ENCODE data around the gene MCC.

DNA sequence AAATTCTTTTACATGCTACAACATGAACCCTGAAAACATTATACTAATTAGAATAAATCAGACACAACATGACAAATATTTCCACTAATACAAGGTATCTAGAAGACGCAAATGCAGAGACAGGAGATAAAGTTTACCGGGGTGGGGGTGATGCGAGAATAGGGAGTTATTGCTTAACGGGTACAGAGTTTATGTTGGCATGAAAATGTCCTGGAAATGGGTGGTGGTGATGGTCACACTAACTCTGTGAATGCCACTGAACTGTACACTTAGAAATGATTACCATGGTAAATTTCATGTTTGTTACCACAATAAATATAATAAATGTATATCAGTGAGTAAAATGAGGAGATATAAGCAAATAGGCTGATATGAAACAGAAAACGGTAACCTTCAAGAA lies 378.9 kb downstream of the MCC start:
- TF ChIP-seq POLR2A (IDR thresholded peaks at IDR 0.05): no peak
- TF ChIP-seq, protein P1, sequence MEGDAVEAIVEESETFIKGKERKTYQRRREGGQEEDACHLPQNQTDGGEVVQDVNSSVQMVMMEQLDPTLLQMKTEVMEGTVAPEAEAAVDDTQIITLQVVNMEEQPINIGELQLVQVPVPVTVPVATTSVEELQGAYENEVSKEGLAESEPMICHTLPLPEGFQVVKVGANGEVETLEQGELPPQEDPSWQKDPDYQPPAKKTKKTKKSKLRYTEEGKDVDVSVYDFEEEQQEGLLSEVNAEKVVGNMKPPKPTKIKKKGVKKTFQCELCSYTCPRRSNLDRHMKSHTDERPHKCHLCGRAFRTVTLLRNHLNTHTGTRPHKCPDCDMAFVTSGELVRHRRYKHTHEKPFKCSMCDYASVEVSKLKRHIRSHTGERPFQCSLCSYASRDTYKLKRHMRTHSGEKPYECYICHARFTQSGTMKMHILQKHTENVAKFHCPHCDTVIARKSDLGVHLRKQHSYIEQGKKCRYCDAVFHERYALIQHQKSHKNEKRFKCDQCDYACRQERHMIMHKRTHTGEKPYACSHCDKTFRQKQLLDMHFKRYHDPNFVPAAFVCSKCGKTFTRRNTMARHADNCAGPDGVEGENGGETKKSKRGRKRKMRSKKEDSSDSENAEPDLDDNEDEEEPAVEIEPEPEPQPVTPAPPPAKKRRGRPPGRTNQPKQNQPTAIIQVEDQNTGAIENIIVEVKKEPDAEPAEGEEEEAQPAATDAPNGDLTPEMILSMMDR (IDR thresholded peaks at IDR 0.05 in 4 of 5, conservative IDR thresholded peaks at IDR 0.05 in 1 of 5): no peak
